Fibroblast of skin of right quadriceps (primary cell): ENCODE results near the gene SNX3.
A peak's percentile ranks its signal among the peaks of the same experiment; 100 is the strongest.

Source experiments
- DNase-seq: peaks from one replicate; pipeline ENCODE4 v3.0.0-alpha.2; 2013

The SNX3 gene

GRCh38 chr6:108203189-108204112 is 57.4 kb downstream of the SNX3 start:
- DNase-seq, result no peak

- no peak for DNase-seq
Measured at GRCh38 chr6:108200631-108201030, 60.2 kb downstream of the SNX3 start.

- no peak for DNase-seq
Measured at GRCh38 chr6:108200186-108200585, 60.7 kb downstream of the SNX3 start.

GRCh38 chr6:108198761-108199498 is 61.9 kb downstream of the SNX3 start:
- no peak for DNase-seq

GRCh38 chr6:108195209-108195608 is 65.6 kb downstream of the SNX3 start:
- DNase-seq, result no peak

GRCh38 chr6:108194503-108194902 is 66.3 kb downstream of the SNX3 start:
- DNase-seq, result no peak

DNA sequence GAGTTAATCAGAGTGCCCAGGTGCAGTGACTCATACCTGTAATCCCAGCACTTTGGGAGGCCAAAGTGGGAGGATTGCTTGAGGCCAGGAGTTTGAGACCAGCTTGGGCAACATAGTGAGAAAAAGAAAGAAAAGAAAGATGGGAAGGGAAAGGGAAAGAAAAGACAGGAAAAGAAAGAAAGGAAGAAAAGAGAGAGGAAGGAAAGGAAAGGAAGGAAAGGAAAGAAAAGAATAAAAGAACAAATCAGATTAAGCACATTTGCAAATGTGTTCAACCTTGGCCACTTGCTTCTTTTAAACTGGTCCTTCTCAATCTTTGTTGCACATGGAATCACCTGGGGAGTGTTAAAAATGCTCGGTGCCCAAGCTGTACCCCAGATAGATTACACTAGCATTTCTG is 67.0 kb downstream of the SNX3 start:
- DNase-seq, result no peak

DNA sequence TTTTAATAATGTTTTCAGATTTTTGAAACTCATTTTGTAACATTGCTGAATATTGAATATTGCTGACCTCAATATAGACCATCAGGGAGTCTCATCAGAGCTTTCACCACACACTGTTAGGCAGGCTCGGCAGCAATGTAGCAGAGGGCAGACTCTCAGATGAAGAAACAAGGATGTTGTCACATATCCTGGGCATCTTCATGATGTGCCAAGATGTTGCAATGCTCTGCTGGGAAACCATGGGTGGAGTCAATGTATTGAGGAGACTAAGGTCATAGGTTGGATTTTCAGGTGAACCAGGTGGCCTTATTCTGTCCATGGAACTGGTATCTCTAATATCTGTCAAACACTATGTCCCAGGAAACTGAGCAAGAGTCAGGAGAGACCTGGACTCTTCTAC is 67.7 kb downstream of the SNX3 start:
- no peak for DNase-seq

GRCh38 chr6:108187519-108187918 is 73.3 kb downstream of the SNX3 start:
- no peak for DNase-seq

- no peak for DNase-seq
Measured at GRCh38 chr6:108186226-108186625, 74.6 kb downstream of the SNX3 start.

DNA sequence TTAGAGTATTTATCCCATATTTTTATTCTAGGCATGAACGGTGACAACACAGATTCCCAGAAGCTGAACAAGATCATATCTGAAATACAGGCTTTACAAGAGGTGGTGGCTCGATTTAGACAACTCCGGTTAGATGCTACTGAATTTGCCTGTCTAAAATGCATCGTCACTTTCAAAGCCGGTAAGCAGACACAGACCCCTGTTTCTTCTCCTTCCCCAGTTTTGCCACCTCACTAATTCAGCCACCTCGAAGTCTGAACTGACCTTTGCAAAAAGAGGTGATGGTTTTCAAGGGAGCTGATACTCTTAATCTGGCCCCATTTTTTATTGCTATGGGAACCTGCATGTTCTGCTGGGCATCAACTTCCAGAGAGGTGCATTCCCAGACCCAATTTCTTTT is 80.1 kb downstream of the SNX3 start:
- no peak for DNase-seq

GRCh38 chr6:108180266-108180665 is 80.6 kb downstream of the SNX3 start:
- DNase-seq, result no peak

DNA sequence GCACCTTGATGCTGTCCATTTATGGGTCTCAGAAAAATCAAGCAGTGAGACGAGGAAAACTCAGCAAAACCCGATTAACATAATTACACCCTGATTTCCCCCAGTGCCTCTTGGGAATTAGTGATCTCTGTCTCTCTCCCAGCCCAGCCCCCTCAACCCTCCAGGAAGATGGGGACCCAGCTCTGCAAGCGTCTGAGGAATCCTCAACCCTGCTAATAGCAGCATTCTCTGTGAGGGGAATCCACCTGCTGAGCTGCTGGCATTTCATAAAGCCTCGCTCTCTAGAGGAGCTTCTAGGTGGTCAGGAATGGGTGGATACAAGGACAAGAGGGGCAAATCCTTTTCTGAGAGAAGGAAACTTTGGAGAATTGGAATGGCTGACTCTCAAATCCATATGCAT is 81.1 kb downstream of the SNX3 start:
- DNase-seq, result no peak

GRCh38 chr6:108176281-108177089 is 84.4 kb downstream of the SNX3 start:
- DNase-seq, result no peak

GRCh38 chr6:108175592-108176279 is 85.1 kb downstream of the SNX3 start:
- no peak for DNase-seq

GRCh38 chr6:108175176-108175591 is 85.7 kb downstream of the SNX3 start:
- DNase-seq, result no peak

DNA sequence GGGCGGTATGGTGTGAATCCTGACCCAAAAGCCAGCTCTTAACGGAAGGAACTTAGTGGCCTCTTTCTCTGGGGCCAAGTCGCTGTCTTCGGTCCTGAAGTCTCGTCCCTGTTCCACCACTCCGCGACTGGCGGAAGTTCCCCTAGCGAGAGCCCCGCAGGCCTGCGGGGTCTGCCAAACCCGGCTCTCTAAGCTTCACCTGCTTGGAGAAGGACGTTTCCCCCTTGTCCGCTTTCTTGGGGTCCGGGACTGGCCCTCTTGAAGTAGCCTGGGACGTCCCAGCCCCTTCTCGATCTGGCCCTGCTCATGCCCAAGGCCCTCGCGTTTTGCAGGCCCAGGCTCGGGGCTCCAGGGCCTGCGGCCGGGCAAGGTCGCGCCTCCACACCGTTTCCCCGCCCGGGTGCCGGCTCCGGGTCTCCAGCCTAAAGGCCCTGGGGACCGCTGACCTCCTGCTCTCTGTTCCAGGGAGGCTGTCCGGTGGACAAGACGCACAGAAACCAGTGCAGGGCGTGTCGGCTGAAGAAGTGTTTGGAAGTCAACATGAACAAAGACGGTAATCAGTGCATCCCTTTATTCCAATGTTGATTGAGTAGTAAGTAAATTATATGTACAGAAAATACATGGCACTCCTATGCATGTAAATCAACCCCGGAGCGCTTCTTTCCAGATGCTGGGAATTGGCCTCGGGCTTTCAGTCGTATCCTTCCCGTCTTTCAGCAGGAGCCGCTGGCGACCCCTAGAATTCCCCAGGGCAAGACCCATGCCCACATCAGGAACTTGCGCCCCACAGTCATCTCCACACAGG is 86.3 kb downstream of the SNX3 start:
- peak; percentile 28 for DNase-seq

- no peak for DNase-seq
Measured at GRCh38 chr6:108171918-108172516, 88.8 kb downstream of the SNX3 start.

DNA sequence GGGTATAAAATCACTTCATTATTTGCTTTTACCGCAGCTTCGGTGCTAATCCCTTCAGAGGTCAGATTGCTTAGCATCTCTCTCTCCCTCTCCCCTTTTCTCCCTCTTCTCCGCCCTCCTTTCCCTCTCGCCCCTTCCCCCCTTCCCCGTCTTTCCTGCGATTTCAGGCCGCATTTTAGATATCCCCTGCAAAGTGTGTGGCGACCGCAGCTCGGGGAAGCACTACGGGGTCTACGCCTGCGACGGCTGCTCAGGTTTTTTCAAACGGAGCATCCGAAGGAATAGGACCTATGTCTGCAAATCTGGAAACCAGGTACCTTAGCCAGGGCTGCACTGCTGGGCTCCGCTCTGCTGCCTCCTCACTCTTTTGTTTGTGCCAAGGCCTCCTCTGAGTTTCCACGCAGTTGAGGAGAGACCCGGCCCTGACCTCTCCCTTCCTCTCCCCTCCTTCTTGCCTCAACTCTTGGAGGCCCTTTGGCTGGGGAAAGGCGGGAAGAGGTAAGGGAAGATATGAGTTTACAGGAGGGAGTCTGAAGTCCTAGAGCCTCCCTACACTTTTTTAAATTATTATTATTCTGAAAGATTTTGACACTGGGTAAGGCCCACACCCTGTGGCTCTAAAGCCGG is 89.4 kb downstream of the SNX3 start:
- DNase-seq, result no peak

DNA sequence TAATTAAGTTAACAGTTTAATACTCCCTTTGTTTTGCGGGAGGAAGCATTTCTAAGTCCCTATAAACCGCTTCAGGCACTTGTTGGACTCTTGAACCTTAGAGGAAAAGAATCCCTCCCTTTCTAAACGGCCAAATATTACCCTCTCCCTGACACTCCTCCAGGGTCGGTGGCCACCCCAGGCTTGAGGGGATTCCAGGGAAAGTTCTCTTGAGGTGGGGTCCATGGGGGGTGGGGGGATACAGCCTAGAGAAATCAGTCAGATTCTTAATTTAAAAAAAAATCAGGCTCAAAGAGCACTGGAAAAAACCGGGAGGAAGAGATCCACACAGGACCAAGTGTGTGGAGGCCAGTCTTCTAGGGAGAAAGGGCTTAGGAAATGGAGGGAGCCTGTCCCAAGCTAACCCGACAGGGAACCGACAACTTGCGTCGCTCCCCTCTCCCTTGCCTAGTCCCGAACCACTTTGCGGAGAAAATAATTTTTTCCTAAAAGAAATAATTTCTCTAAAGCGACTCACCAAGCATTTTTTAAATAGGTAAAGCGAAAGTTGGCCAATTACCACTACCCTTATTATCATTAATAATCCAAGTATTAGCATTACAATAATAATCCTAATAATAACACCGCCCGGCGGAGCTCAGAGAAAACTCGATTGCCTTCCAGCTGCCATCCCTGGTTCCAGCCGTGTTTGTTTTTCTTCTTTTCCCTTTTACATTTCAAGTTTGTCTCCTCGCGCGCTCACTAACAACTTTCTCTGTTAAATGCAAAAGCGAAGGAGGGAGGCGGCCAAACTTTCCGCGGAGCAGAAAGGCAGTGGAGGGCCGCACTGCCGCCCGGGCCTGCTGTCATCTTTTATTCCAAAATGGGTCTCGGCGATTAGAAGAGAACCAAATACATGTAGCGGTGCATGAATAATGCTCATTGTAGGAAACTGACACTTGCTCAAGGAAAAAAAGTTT is 90.2 kb downstream of the SNX3 start:
- no peak for DNase-seq
